22Rv1 (cell line): ENCODE measurements around the gene SRSF4.
"Not testable (repeated sequence)": the region's sequence is repeated elsewhere in the genome, so short reads cannot be mapped to it uniquely, and the experiment has no call there.

Source experiments
- H3K27ac ChIP-seq: fragments of 450-650 bp; 2 replicates; pipeline ENCODE4 v1.5.1; 2017
- ZFX ChIP-seq: fragments of 450-650 bp; IDR thresholded peaks from 2 replicates; pipeline ENCODE4 v1.6.1; 2017; ENCODE audit warnings: antibody characterized with exemption, borderline replicate concordance
- TF ChIP-seq, protein P1 (sequence below): fragments of 450-650 bp; IDR thresholded peaks from 2 replicates; pipeline ENCODE4 v1.5.1; 2017; ENCODE audit warnings: mild to moderate bottlenecking

SRSF4 gene

DNA sequence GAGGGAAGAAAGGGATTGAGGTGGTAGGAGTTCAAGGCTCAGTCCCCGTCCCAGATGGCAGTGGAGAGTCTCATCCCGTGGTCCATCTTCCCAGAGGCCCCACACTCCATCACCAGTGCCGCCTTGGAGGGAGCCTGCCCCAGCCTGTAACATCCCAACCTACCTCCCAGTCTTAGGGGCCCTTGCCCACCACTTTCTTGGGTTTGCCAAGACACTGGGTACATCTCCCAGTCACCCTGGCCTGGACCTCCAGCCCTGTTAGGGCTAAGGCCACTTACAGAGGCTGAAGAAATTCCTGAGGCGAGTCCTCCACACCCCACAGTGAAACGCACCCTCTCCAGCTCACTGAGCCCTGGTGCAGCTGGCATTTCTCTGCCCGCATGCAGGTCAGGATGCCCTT is 61.3 kb downstream of the SRSF4 start:
- H3K27ac ChIP-seq: no peak overlapping the region
- TF ChIP-seq, protein P1, sequence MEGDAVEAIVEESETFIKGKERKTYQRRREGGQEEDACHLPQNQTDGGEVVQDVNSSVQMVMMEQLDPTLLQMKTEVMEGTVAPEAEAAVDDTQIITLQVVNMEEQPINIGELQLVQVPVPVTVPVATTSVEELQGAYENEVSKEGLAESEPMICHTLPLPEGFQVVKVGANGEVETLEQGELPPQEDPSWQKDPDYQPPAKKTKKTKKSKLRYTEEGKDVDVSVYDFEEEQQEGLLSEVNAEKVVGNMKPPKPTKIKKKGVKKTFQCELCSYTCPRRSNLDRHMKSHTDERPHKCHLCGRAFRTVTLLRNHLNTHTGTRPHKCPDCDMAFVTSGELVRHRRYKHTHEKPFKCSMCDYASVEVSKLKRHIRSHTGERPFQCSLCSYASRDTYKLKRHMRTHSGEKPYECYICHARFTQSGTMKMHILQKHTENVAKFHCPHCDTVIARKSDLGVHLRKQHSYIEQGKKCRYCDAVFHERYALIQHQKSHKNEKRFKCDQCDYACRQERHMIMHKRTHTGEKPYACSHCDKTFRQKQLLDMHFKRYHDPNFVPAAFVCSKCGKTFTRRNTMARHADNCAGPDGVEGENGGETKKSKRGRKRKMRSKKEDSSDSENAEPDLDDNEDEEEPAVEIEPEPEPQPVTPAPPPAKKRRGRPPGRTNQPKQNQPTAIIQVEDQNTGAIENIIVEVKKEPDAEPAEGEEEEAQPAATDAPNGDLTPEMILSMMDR: no peak
- no peak for TF ChIP-seq ZFX

DNA sequence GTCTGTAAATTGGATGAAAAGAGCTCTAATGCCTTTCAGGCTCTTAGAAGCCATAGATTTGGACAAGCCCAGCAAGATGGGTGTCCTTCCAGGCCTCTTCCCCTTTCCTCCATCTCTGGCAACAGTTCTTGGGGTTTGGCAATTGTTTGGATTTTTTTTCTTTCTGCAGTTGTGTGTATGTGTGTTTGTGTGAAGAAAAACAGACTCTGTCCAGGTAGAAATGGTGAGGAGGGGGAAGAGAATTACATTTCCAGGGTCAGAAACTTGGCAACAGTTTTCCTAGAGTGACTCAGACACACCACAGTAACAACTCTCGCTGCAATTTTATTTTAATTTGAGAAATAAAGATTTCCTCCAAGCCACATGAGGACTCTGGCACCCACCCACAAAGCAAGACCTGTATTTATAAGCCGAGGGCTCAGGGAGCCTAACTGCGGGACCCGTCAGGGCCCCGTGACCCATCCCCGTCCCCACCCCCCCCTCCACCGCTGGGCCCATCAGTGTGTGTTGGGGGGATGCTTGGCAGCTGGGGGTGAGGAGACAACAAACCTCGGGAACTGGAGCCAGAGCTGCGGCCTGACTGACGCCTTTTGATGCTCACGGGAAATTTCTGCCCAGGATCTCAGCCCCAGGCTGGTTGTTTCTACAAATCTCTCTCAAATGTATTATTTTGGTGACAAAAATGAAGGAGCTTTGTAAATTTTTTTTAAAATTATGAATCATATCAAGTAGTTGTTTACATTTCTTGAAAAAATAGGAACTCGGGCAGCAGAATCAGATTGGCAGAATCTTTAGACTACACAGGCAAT is 62.4 kb downstream of the SRSF4 start:
- no peak overlapping the region for H3K27ac ChIP-seq
- TF ChIP-seq, protein P1: no peak
- TF ChIP-seq ZFX: no peak

DNA sequence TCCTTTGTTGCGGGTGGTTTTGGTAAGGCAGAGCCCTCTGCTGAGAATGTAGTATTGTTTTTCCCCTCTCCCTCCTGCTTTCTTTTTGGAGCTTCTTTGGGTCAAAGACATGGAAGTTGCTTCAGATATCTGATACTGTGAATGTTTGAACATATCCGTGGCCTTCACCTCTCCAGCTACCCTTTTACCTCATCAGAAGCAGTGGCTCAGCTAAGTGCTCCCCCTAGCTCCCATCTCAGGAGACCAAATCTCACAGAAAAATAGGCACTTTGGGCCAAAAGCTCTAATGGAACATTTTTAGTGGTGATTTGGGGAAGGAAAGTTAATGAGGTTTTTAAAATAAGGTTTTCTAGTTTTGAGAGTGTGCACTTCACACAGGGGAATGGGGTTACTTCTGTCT is 64.3 kb downstream of the SRSF4 start:
- TF ChIP-seq ZFX: no peak
- TF ChIP-seq, protein P1: no peak

GRCh38 chr1:29114654-29115053 is 67.0 kb downstream of the SRSF4 start:
- H3K27ac ChIP-seq: no peak overlapping the region
- TF ChIP-seq, protein P1: no peak
- no peak for TF ChIP-seq ZFX

More for the DNA sequence above, 64.3 kb downstream of the SRSF4 start:
- no peak overlapping the region for H3K27ac ChIP-seq

DNA sequence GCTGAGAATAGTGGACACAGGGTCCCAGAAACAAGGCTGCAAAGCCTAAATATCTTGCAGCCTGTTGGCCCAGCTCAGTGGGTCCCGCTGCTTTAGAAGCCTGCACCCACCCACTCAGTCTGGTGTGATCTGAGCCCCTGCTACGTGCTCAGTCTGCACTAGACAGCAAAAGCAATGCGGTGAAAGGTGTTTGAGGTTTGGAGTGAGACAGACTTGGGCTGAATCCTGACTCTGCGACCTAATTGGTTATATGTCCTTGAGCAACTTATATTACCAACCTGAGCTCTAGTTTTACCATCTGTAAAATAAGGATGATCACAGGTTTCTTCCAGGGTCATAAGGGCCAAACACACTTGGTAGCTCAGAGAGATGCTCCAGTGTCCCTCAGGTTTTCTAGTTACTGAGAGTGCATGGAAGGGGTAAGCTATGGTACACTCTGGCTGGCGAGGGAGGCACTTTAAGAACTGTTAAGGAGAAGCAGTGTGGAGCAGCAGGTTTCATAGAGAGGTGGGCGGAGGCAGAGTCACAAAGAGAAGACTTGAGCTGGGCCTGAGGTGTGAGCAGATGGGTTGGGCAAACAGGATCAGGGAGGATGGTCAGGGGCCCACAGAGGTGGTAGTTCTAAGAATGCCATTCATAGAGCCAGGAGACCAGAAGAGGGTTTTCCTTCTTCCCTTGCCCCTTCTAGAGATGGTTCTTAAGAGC is 68.1 kb downstream of the SRSF4 start:
- no peak overlapping the region for H3K27ac ChIP-seq
- TF ChIP-seq, protein P1: no peak
- TF ChIP-seq ZFX: no peak

GRCh38 chr1:29112705-29113412 is 68.8 kb downstream of the SRSF4 start:
- no peak overlapping the region for H3K27ac ChIP-seq
- TF ChIP-seq, protein P1: no peak
- TF ChIP-seq ZFX: no peak

DNA sequence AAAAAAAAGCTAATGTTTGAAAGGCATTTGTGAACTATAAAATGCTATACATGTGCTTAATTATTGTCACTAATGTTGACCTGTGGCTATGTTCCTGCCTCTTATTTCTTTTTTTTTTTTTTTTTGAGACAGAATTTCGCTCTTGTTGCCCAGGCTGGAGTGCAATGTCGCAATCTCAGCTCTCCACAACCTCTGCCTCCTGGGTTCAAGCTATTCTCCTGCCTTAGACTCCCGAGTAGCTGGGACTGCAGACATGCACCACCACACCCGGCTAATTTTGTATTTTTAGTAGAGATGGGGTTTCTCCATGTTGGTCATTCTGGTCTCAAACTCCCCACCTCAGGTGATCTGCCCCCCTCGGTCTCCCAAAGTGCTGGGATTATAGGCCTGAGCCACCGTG is 73.7 kb downstream of the SRSF4 start:
- not testable (repeated sequence) for H3K27ac ChIP-seq
